Kidney capillary endothelial cell (primary cell): ENCODE results near the gene PCDHGA8.
"Not testable (repeated sequence)": the region's sequence is repeated elsewhere in the genome, so short reads cannot be mapped to it uniquely, and the experiment has no call there.

ENCODE experiments used
- DNase-seq: peaks from one replicate; pipeline ENCODE4 v3.0.0-alpha.2; 2018; ENCODE audit warnings: low spot score

PCDHGA8 gene

DNA sequence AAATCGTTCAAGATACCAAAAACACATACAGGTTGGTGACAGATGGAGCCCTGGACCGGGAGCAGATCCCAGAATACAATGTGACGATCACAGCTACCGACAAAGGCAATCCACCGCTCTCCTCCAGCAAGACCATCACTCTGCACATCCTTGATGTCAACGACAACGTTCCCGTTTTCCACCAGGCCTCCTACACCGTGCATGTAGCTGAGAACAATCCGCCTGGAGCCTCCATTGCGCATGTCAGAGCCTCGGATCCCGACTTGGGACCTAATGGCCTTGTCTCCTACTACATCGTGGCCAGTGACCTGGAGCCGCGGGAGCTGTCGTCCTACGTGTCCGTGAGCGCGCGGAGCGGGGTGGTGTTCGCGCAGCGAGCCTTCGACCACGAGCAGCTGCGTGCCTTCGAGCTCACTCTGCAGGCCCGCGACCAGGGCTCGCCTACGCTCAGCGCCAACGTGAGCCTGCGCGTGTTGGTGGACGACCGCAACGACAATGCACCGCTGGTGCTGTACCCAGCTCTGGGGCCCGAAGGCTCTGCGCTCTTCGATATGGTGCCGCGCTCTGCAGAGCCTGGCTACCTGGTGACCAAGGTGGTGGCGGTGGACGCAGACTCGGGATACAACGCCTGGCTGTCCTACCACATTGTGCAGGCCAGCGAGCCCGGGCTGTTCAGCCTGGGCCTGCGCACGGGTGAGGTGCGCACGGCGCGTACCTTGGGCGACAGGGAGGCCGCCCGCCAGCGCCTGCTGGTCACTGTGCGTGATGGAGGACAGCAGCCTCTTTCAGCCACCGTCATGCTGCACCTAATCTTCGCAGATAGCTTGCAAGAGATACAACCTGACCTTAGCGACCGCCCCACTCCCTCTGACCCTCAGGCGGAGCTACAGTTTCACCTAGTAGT lies 20.6 kb upstream of the PCDHGA8 start:
- no peak for DNase-seq

- DNase-seq = no peak
These were observed 18.6 kb upstream of the PCDHGA8 start, which contains the start of gene PCDHGA6 for GRCh38 chr5:141373673-141374317. PCDHGA6 (plus strand) TSS chr5:141373891; CDS start chr5:141374084, 193 bp downstream.

GRCh38 chr5:141374627-141375026 lies 17.8 kb upstream of the PCDHGA8 start:
- DNase-seq = no peak

DNA sequence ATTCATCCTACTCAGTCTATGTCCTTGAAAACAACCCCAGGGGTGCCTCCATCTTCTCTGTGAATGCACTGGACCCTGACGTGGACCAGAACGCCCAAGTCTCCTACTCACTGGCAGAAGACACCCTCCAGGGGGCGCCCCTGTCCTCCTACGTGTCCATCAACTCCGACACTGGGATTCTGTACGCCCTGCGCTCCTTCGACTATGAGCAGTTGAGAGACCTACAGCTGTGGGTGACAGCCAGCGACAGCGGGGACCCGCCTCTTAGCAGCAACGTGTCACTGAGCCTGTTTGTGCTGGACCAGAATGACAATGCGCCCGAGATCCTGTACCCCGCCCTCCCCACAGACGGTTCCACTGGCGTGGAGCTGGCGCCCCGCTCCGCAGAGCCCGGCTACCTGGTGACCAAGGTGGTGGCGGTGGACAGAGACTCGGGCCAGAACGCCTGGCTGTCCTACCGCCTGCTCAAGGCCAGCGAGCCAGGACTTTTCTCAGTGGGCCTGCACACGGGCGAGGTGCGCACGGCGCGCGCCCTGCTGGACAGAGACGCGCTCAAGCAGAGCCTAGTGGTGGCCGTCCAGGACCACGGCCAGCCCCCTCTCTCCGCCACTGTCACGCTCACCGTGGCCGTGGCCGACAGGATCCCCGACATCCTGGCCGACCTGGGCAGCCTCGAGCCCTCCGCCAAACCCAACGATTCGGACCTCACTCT lies 16.8 kb upstream of the PCDHGA8 start:
- not testable (repeated sequence) for DNase-seq

- DNase-seq = no peak
These were observed 9.8 kb upstream of the PCDHGA8 start, which contains the start of gene PCDHGA7 for GRCh38 chr5:141382469-141383294. PCDHGA7 (plus strand) TSS chr5:141382742; CDS start chr5:141382900, 158 bp downstream.

DNA sequence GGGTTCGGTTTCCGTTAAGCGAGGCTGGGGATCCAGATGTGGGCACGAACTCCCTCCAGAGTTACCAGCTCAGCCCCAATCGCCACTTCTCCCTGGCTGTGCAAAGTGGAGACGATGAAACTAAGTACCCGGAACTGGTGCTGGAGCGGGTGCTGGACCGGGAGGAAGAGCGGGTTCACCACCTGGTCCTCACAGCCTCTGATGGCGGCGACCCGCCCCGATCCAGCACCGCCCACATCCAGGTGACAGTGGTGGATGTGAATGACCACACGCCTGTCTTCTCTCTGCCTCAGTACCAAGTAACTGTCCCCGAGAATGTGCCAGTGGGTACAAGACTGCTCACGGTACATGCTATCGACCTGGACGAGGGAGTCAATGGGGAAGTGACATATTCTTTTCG lies 9.1 kb upstream of the PCDHGA8 start:
- DNase-seq = no peak

DNA sequence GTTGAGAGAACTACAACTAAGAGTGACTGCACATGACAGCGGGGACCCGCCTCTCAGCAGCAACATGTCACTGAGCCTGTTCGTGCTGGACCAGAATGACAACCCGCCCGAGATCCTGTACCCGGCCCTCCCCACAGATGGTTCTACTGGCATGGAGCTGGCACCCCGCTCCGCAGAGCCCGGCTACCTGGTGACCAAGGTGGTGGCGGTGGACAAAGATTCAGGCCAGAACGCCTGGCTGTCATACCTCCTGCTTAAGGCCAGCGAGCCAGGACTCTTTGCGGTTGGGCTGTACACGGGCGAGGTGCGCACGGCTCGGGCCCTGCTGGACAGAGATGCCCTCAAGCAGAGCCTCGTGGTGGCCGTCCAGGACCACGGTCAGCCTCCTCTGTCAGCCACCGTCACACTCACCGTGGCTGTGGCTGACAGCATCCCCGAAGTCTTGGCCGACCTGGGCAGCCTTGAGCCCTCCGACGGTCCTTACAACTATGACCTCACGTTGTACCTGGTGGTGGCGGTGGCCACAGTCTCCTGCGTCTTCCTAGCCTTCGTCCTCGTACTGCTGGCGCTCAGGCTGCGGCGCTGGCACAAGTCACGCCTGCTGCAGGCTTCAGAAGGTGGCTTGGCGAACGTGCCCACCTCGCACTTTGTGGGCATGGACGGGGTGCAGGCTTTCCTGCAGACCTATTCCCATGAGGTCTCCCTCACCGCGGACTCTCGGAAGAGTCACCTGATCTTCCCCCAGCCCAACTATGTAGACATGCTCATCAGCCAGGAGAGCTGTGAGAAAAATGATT lies 7.8 kb upstream of the PCDHGA8 start:
- DNase-seq = no peak

GRCh38 chr5:141387557-141388311 lies 4.7 kb upstream of the PCDHGA8 start, which contains the start of gene PCDHGB4:
PCDHGB4 (plus strand) TSS chr5:141387698; CDS start chr5:141387885, 187 bp downstream.
- DNase-seq = not testable (repeated sequence)

DNA sequence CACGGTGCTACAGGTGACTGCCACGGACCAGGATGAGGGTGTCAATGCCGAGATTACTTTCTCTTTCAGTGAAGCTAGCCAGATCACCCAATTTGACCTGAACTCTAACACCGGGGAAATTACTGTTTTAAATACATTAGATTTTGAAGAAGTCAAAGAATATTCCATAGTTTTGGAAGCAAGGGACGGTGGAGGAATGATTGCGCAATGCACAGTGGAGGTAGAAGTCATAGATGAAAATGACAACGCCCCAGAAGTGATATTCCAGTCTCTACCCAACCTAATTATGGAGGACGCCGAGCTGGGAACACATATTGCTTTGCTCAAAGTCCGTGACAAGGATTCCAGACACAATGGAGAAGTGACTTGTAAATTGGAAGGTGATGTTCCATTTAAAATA lies 3.8 kb upstream of the PCDHGA8 start:
- no peak for DNase-seq

DNA sequence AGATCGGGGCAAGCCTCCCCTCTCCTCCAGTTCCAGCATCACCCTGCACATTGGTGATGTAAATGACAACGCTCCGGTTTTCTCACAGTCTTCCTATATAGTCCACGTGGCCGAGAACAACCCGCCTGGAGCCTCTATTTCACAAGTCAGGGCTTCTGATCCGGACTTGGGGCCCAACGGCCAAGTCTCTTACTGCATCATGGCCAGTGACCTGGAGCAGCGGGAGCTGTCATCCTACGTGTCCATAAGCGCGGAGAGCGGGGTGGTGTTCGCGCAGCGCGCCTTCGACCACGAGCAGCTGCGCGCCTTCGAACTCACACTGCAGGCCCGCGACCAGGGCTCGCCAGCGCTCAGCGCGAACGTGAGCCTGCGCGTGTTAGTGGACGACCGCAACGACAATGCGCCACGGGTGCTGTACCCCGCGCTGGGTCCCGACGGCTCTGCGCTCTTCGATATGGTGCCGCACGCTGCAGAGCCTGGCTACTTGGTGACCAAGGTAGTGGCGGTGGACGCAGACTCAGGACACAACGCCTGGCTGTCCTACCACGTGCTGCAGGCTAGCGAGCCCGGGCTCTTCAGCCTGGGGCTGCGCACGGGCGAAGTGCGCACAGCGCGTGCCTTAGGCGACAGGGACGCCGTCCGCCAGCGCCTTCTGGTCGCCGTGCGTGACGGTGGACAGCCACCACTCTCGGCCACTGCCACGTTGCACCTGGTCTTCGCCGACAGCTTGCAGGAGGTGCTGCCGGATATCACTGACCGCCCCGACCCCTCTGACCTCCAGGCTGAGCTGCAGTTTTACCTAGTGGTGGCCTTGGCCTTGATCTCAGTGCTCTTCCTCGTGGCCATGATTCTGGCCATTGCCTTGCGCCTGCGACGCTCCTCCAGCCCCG lies 3.0 kb upstream of the PCDHGA8 start:
- DNase-seq = no peak

GRCh38 chr5:141393267-141393666 lies 834 bp downstream of the PCDHGA8 start:
- no peak for DNase-seq

- not testable (repeated sequence) for DNase-seq
These were observed 2.2 kb downstream of the PCDHGA8 start for GRCh38 chr5:141394401-141395187.

- not testable (repeated sequence) for DNase-seq
These were observed 5.5 kb downstream of the PCDHGA8 start, which contains the start of gene PCDHGB5 for GRCh38 chr5:141397756-141398551. PCDHGB5 (plus strand) TSS chr5:141397947; CDS start chr5:141398128, 181 bp downstream.

- DNase-seq = no peak
These were observed 6.2 kb downstream of the PCDHGA8 start for GRCh38 chr5:141398608-141399007.

- DNase-seq = no peak
These were observed 7.3 kb downstream of the PCDHGA8 start for GRCh38 chr5:141399555-141400258.

- no peak for DNase-seq
These were observed 10.3 kb downstream of the PCDHGA8 start, which contains the start of gene PCDHGA9 for GRCh38 chr5:141402553-141403243. PCDHGA9 (plus strand) TSS chr5:141402778; CDS start chr5:141402953, 175 bp downstream.
